HL-60 (cell line): Measurements from ENCODE around the gene BRINP3.

Experiments
- POLR2AphosphoS5 ChIP-seq: IDR thresholded peaks from 2 replicates; pipeline ENCODE4 v1.6.1; 2012; ENCODE audit warnings: low read depth
- TF ChIP-seq, protein P1 (sequence below): IDR thresholded peaks from 2 replicates; pipeline ENCODE4 v1.6.1; 2012; ENCODE audit warnings: low read depth; ENCODE audit not compliant: insufficient replicate concordance
- TF ChIP-seq, protein P2 (sequence below): IDR thresholded peaks from one replicate; pipeline ENCODE4 v1.5.1; 2011; ENCODE audit warnings: low read length, control low read depth, inconsistent platforms; ENCODE audit not compliant: insufficient read depth

DNA sequence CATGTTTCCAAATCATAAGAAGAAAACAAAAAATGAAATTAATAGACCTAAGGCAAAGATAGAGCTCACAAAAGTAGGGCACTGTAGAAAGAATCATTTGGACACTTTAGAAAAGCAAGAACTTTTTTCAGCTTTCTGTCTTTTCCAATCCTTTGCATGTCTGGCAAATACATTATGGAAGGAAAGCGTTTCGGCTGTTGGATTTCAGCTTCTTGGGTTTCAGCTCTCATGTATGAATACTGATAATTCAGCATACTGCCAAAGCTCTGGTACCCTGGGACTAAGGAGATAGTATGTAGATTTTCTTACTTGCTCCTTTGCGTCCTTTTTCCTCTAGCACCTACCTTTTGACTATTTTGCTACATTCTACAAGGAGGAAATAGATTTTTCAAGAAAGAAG, 375.9 kb downstream of the BRINP3 start:
- TF ChIP-seq, protein P1, sequence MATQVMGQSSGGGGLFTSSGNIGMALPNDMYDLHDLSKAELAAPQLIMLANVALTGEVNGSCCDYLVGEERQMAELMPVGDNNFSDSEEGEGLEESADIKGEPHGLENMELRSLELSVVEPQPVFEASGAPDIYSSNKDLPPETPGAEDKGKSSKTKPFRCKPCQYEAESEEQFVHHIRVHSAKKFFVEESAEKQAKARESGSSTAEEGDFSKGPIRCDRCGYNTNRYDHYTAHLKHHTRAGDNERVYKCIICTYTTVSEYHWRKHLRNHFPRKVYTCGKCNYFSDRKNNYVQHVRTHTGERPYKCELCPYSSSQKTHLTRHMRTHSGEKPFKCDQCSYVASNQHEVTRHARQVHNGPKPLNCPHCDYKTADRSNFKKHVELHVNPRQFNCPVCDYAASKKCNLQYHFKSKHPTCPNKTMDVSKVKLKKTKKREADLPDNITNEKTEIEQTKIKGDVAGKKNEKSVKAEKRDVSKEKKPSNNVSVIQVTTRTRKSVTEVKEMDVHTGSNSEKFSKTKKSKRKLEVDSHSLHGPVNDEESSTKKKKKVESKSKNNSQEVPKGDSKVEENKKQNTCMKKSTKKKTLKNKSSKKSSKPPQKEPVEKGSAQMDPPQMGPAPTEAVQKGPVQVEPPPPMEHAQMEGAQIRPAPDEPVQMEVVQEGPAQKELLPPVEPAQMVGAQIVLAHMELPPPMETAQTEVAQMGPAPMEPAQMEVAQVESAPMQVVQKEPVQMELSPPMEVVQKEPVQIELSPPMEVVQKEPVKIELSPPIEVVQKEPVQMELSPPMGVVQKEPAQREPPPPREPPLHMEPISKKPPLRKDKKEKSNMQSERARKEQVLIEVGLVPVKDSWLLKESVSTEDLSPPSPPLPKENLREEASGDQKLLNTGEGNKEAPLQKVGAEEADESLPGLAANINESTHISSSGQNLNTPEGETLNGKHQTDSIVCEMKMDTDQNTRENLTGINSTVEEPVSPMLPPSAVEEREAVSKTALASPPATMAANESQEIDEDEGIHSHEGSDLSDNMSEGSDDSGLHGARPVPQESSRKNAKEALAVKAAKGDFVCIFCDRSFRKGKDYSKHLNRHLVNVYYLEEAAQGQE, result no peak
- TF ChIP-seq POLR2AphosphoS5, result no peak
- TF ChIP-seq, protein P2, sequence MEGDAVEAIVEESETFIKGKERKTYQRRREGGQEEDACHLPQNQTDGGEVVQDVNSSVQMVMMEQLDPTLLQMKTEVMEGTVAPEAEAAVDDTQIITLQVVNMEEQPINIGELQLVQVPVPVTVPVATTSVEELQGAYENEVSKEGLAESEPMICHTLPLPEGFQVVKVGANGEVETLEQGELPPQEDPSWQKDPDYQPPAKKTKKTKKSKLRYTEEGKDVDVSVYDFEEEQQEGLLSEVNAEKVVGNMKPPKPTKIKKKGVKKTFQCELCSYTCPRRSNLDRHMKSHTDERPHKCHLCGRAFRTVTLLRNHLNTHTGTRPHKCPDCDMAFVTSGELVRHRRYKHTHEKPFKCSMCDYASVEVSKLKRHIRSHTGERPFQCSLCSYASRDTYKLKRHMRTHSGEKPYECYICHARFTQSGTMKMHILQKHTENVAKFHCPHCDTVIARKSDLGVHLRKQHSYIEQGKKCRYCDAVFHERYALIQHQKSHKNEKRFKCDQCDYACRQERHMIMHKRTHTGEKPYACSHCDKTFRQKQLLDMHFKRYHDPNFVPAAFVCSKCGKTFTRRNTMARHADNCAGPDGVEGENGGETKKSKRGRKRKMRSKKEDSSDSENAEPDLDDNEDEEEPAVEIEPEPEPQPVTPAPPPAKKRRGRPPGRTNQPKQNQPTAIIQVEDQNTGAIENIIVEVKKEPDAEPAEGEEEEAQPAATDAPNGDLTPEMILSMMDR, result no peak
